ENCODE results near the gene PLCD3. TPM values are rescaled to one million over a fixed set of nuclear protein-coding genes. Genes with fewer than 3 reads are reported as not detected.

The PLCD3 gene
- polyA plus RNA-seq, 1 of the 3 experiments (the other 2 are of a cell fraction) = 59.7 TPM

DNA sequence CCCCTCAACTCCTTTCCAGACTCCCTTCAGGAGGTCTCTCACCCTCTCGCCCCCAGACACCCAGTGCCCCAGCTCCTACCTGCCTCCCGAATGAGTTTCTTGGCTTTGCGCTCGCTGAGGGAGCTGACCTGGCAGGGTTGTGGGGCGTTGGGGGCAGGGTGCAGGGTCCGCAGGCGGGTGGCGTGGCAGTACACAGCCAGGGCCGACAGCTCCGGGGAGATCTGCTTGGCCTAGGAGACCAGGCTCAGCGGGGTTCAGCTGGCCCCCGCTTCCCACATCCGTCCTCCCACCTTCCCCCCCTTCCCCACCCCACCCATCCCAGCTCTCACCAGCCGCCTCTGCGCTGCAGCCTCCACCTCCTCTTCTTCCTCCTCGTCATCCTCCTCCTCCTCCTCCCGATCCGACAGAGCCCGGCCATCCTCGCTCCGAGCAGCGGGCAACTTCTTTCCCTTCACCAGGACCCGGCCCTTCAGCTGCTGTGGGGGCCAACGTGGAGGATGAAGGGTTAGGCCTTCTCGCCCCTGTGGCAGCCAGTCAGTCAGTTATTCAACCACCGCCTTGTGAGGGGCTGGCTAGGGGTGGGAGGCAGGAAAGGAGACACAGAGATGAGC, 17.2 kb downstream of the PLCD3 start:
- Histone ChIP-seq H3K4me3 (ENCODE audit: low read depth in 2 of 2, low read length in 1 of 2) (no peak overlapping the region), H3K9me3 (no peaks in the 10 kb centered on the region), H3K9me2 (no peaks in the 10 kb centered on the region), H3K79me2 (ENCODE audit: insufficient read depth) (no peaks in the 10 kb centered on the region), H3K36me3 (replicated peaks in 1 of 2; ENCODE audit: control insufficient read depth in 1 of 2, insufficient read depth in 2 of 2, low read length in 1 of 2) (peaks cover 5 to 23% of the 10 kb centered on the region in 2 experiments), H3K27ac (ENCODE audit: low read depth in 2 of 2, low read length in 1 of 2) (no peak overlapping the region), H3K4me1 (ENCODE audit: control insufficient read depth in 1 of 2, insufficient read depth in 2 of 2, low read depth in 1 of 2, low read length in 1 of 2) (peaks cover 0 to 26% of the 10 kb centered on the region in 2 experiments; a peak in 1 of 4 replicates), H3K27me3 (ENCODE audit: insufficient read depth) (no peaks in the 10 kb centered on the region), H2AFZ (ENCODE audit: low read depth) (no peak overlapping the region), H3F3A (replicated peaks; ENCODE audit: insufficient read depth) (peaks cover 5% of the 10 kb centered on the region), H4K20me1 (ENCODE audit: insufficient read depth) (no peaks in the 10 kb centered on the region), H3K9ac (no peak overlapping the region), H3K4me2 (no peak overlapping the region)
- WGBS (ENCODE audit: low lambda C conversion rate) = 95% methylated on average over 22 of the region's 26 CpGs
- DNase-seq = no peak
- TF ChIP-seq GATA2 (CRISPR knock-in tag; IDR thresholded peaks at IDR 0.05) (no peak), ELF1 (IDR thresholded peaks at IDR 0.05) (no peak), SMC3 (IDR thresholded peaks at IDR 0.05; ENCODE audit: low read depth, low read length) (no peak), TAF1 (IDR thresholded peaks at IDR 0.05; ENCODE audit: borderline replicate concordance, low read depth, low read length) (no peak), EP300 (IDR thresholded peaks at IDR 0.05; ENCODE audit: borderline replicate concordance in 1 of 2, low read depth in 1 of 2, low read length in 1 of 2) (no peak), NFIC (IDR thresholded peaks at IDR 0.05; ENCODE audit: borderline replicate concordance) (no peak), GABPA (IDR thresholded peaks at IDR 0.05; ENCODE audit: low read depth) (no peak), RXRA (IDR thresholded peaks at IDR 0.05; ENCODE audit: borderline replicate concordance, low read depth) (no peak), YY1 (IDR thresholded peaks at IDR 0.05; ENCODE audit: low read depth) (no peak), FOXM1 (IDR thresholded peaks at IDR 0.05; ENCODE audit: low read depth) (no peak), POLR2AphosphoS5 (IDR thresholded peaks at IDR 0.05; ENCODE audit: low read depth, low read length) (no peak), MEF2A (IDR thresholded peaks at IDR 0.05; ENCODE audit: borderline replicate concordance, low read depth) (no peak), USF1 (IDR thresholded peaks at IDR 0.05; ENCODE audit: borderline replicate concordance, low read depth) (no peak), CHD2 (IDR thresholded peaks at IDR 0.05; ENCODE audit: low read length, partially characterized antibody) (no peak), FOSL2 (IDR thresholded peaks at IDR 0.05; ENCODE audit: borderline replicate concordance, low read depth) (no peak)
- TF ChIP-seq, protein P1, sequence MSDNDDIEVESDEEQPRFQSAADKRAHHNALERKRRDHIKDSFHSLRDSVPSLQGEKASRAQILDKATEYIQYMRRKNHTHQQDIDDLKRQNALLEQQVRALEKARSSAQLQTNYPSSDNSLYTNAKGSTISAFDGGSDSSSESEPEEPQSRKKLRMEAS (IDR thresholded peaks at IDR 0.05; ENCODE audit: low read depth) = no peak
- TF ChIP-seq, protein P2, sequence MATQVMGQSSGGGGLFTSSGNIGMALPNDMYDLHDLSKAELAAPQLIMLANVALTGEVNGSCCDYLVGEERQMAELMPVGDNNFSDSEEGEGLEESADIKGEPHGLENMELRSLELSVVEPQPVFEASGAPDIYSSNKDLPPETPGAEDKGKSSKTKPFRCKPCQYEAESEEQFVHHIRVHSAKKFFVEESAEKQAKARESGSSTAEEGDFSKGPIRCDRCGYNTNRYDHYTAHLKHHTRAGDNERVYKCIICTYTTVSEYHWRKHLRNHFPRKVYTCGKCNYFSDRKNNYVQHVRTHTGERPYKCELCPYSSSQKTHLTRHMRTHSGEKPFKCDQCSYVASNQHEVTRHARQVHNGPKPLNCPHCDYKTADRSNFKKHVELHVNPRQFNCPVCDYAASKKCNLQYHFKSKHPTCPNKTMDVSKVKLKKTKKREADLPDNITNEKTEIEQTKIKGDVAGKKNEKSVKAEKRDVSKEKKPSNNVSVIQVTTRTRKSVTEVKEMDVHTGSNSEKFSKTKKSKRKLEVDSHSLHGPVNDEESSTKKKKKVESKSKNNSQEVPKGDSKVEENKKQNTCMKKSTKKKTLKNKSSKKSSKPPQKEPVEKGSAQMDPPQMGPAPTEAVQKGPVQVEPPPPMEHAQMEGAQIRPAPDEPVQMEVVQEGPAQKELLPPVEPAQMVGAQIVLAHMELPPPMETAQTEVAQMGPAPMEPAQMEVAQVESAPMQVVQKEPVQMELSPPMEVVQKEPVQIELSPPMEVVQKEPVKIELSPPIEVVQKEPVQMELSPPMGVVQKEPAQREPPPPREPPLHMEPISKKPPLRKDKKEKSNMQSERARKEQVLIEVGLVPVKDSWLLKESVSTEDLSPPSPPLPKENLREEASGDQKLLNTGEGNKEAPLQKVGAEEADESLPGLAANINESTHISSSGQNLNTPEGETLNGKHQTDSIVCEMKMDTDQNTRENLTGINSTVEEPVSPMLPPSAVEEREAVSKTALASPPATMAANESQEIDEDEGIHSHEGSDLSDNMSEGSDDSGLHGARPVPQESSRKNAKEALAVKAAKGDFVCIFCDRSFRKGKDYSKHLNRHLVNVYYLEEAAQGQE (IDR thresholded peaks at IDR 0.05; ENCODE audit: low read depth, low read length) = no peak
- TF ChIP-seq, protein P3, sequence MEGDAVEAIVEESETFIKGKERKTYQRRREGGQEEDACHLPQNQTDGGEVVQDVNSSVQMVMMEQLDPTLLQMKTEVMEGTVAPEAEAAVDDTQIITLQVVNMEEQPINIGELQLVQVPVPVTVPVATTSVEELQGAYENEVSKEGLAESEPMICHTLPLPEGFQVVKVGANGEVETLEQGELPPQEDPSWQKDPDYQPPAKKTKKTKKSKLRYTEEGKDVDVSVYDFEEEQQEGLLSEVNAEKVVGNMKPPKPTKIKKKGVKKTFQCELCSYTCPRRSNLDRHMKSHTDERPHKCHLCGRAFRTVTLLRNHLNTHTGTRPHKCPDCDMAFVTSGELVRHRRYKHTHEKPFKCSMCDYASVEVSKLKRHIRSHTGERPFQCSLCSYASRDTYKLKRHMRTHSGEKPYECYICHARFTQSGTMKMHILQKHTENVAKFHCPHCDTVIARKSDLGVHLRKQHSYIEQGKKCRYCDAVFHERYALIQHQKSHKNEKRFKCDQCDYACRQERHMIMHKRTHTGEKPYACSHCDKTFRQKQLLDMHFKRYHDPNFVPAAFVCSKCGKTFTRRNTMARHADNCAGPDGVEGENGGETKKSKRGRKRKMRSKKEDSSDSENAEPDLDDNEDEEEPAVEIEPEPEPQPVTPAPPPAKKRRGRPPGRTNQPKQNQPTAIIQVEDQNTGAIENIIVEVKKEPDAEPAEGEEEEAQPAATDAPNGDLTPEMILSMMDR (IDR thresholded peaks at IDR 0.05) = no peak
- ChIA-PET POLR2A (interaction anchor here (0.6 kb wide), 1 partner anchor 14 kb away, joined by 3 read pairs; no protein-coding TSS in a partner anchor), CTCF (interaction anchor here (1.0 to 9.1 kb wide), 5 partner anchors 16 to 82 kb away, joined by 3 to 169 read pairs (median 4); partner anchors contain the start of genes ACBD4 and PLCD3)
